Stimulated activated naive CD8-positive, alpha-beta T cell treated with anti-CD3 and anti-CD28 coated beads, Interleukin-15, Interleukin-2, amounts not matched to agents 100 ng/mL and 50 ng/mL, for 24 hours (primary cell): Measurements from ENCODE around the gene BPIFB1.

ENCODE experiments used
- H3K27ac Mint-ChIP-seq: one replicate; pipeline ENCODE4 v1.8.0; 2021; ENCODE audit warnings: mild to moderate bottlenecking, mixed read lengths
- H3K27me3 Mint-ChIP-seq: one replicate; pipeline ENCODE4 v1.8.0; 2021; ENCODE audit warnings: mixed read lengths
- H3K36me3 Mint-ChIP-seq: one replicate; pipeline ENCODE4 v1.8.0; 2021; ENCODE audit warnings: low read depth, mixed read lengths
- H3K4me1 Mint-ChIP-seq: one replicate; pipeline ENCODE4 v1.8.0; 2021; ENCODE audit warnings: low read depth, mixed read lengths
- H3K4me3 Mint-ChIP-seq: one replicate; pipeline ENCODE4 v1.8.0; 2021; ENCODE audit warnings: mild to moderate bottlenecking, mixed read lengths
- H3K9me3 Mint-ChIP-seq: one replicate; pipeline ENCODE4 v1.8.0; 2021; ENCODE audit warnings: mixed read lengths

The BPIFB1 gene, protein sequence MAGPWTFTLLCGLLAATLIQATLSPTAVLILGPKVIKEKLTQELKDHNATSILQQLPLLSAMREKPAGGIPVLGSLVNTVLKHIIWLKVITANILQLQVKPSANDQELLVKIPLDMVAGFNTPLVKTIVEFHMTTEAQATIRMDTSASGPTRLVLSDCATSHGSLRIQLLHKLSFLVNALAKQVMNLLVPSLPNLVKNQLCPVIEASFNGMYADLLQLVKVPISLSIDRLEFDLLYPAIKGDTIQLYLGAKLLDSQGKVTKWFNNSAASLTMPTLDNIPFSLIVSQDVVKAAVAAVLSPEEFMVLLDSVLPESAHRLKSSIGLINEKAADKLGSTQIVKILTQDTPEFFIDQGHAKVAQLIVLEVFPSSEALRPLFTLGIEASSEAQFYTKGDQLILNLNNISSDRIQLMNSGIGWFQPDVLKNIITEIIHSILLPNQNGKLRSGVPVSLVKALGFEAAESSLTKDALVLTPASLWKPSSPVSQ

GRCh38 chr20:33282991-33283555 lies at the start of gene BPIFB1:
BPIFB1 (plus strand) TSS chr20:33283214; CDS start chr20:33286074, 2,860 bp downstream.
- no peak within 1 kb of the TSS for H3K27ac Mint-ChIP-seq
- no peaks in the 10 kb centered on the region for H3K9me3 Mint-ChIP-seq
- H3K27me3 Mint-ChIP-seq, result no peaks in the 10 kb centered on the region
- no peak within 1 kb of the TSS for H3K4me3 Mint-ChIP-seq
- no peaks in the 10 kb centered on the region for H3K4me1 Mint-ChIP-seq
- H3K36me3 Mint-ChIP-seq, result no peaks in the 10 kb centered on the region

GRCh38 chr20:33234050-33234449 lies 49.0 kb upstream of the BPIFB1 start:
- no peaks in the 10 kb centered on the region for H3K36me3 Mint-ChIP-seq
- H3K4me3 Mint-ChIP-seq, result no peak overlapping the region
- peaks cover 16% of the 10 kb centered on the region for H3K27me3 Mint-ChIP-seq

GRCh38 chr20:33235696-33236095 lies 47.3 kb upstream of the BPIFB1 start, which contains the start of gene BPIFA1:
BPIFA1 (plus strand) TSS chr20:33235996; CDS start chr20:33237712, 1,716 bp downstream.
- no peak within 1 kb of the TSS for H3K4me3 Mint-ChIP-seq

More at GRCh38 chr20:33234050-33234449, 49.0 kb upstream of the BPIFB1 start:
- no peak overlapping the region for H3K27ac Mint-ChIP-seq
- no peaks in the 10 kb centered on the region for H3K9me3 Mint-ChIP-seq
- H3K4me1 Mint-ChIP-seq, result peaks cover 15% of the 10 kb centered on the region

DNA sequence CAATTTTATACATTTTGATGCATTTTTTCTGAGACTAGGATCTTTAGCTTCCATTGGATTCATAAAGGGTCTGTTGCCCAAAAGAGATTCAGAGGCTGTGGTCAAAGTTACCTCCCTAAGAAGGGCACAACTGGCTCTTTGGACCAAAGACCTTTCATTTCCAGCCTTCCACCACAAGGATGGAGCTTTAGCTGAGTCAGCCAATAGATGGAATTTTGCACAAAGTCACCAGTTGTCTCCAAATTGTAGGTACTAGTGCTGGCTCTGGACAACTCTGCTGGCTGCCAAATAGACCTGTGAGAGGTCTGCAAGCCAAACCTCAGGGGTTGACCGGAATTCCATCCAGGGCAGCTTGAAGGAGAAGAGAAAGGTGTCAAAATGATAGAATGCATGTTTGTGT lies 46.7 kb upstream of the BPIFB1 start:
- peaks cover 21% of the 10 kb centered on the region for H3K27me3 Mint-ChIP-seq

More at GRCh38 chr20:33235696-33236095, 47.3 kb upstream of the BPIFB1 start, which contains the start of gene BPIFA1:
- peaks cover 6% of the 10 kb centered on the region for H3K4me1 Mint-ChIP-seq
- H3K27me3 Mint-ChIP-seq, result peaks cover 21% of the 10 kb centered on the region
- H3K36me3 Mint-ChIP-seq, result no peaks in the 10 kb centered on the region
- no peaks in the 10 kb centered on the region for H3K9me3 Mint-ChIP-seq
- no peak within 1 kb of the TSS for H3K27ac Mint-ChIP-seq

DNA sequence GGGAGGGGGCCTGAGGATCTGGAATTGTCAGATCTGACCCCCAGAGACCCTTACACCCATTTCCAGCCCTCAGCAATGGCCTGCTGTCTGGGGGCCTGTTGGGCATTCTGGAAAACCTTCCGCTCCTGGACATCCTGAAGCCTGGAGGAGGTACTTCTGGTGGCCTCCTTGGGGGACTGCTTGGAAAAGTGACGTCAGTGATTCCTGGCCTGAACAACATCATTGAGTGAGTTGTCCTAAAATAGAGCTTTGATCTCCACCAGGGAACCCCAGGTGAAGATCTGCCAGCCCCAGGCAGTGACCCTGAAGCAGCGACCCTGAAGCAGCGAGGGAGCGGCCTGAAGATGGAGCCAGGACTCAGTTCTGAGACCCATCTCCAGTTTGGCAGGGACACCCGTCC lies 45.0 kb upstream of the BPIFB1 start:
- Mint-ChIP-seq H3K4me3 (no peak overlapping the region), H3K4me1 (no peaks in the 10 kb centered on the region), H3K36me3 (no peaks in the 10 kb centered on the region), H3K27ac (no peak overlapping the region), H3K27me3 (peaks cover 21% of the 10 kb centered on the region), H3K9me3 (no peaks in the 10 kb centered on the region)

More for the DNA sequence above, 46.7 kb upstream of the BPIFB1 start:
- no peaks in the 10 kb centered on the region for H3K9me3 Mint-ChIP-seq
- no peak overlapping the region for H3K27ac Mint-ChIP-seq
- no peak overlapping the region for H3K4me3 Mint-ChIP-seq
- H3K4me1 Mint-ChIP-seq, result peaks cover 6% of the 10 kb centered on the region
- no peaks in the 10 kb centered on the region for H3K36me3 Mint-ChIP-seq

- H3K27me3 Mint-ChIP-seq, result peaks cover 17% of the 10 kb centered on the region
- no peak overlapping the region for H3K27ac Mint-ChIP-seq
- H3K4me1 Mint-ChIP-seq, result no peaks in the 10 kb centered on the region
- H3K9me3 Mint-ChIP-seq, result no peaks in the 10 kb centered on the region
- H3K36me3 Mint-ChIP-seq, result no peaks in the 10 kb centered on the region
- H3K4me3 Mint-ChIP-seq, result no peak overlapping the region
Observed at GRCh38 chr20:33239418-33239817, 43.6 kb upstream of the BPIFB1 start.

DNA sequence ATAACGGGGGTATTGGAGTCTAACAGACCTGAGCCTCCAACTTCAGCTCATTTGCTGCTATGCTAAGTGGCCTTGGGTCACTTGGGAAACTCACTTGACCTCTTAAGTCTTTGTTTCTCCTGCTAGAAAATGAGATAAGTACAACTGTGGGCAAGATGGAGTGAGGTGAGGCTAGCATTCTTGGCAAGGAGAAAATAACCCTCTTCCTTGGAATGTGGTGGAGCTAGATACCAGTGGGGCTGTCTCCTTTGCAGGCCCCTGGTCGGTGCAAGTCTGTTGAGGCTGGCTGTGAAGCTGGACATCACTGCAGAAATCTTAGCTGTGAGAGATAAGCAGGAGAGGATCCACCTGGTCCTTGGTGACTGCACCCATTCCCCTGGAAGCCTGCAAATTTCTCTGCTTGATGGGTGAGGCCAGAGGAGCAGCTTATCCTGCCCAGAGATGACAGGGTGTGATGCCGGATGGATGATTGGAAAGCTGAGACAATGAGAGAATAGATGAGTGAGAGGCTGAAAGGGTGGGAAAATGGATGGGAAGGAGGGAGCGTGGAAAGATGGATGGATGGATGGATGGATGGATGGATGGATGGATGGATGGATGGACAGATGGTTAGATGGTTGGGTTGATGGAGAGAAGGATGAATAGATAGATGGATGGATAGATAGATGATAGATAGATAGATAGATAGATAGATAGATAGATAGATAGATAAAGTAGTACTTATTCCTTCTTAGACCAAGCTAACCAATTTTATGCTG lies 42.9 kb upstream of the BPIFB1 start:
- H3K9me3 Mint-ChIP-seq, result no peaks in the 10 kb centered on the region
- no peak overlapping the region for H3K4me3 Mint-ChIP-seq
- H3K27ac Mint-ChIP-seq, result no peak overlapping the region
- no peaks in the 10 kb centered on the region for H3K4me1 Mint-ChIP-seq
- no peaks in the 10 kb centered on the region for H3K36me3 Mint-ChIP-seq
- H3K27me3 Mint-ChIP-seq, result peaks cover 17% of the 10 kb centered on the region

DNA sequence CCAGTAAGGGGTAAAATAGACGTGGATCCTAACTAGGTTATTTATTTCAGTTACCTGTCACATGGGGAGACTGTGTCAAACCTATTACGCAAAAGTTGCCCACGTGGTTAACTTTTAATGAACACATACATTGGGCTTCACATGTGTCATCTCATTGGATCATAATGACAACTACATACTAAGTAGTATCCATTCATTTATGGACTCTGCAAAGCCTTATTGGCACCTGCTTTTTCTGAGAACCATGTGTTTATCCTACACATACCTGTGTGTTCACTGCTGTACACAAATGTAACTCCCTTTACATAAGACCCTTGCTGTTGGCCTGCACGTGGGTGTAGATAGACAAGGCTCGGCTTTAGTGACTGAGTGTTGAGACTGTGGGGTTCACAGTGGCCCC lies 42.1 kb upstream of the BPIFB1 start:
- Mint-ChIP-seq H3K36me3 (no peaks in the 10 kb centered on the region), H3K4me1 (no peaks in the 10 kb centered on the region), H3K27ac (no peak overlapping the region), H3K4me3 (no peak overlapping the region), H3K27me3 (peaks cover 17% of the 10 kb centered on the region), H3K9me3 (no peaks in the 10 kb centered on the region)

- H3K27ac Mint-ChIP-seq, result peak overlapping the region; percentile 8
- no peaks in the 10 kb centered on the region for H3K36me3 Mint-ChIP-seq
- H3K9me3 Mint-ChIP-seq, result no peaks in the 10 kb centered on the region
- H3K4me3 Mint-ChIP-seq, result no peak overlapping the region
- peaks cover 6% of the 10 kb centered on the region for H3K27me3 Mint-ChIP-seq
- no peaks in the 10 kb centered on the region for H3K4me1 Mint-ChIP-seq
Observed at GRCh38 chr20:33242319-33243100, 40.5 kb upstream of the BPIFB1 start.

GRCh38 chr20:33246077-33246476 lies 36.9 kb upstream of the BPIFB1 start:
- Mint-ChIP-seq H3K27ac (no peak overlapping the region), H3K27me3 (no peaks in the 10 kb centered on the region), H3K4me1 (no peaks in the 10 kb centered on the region), H3K36me3 (no peaks in the 10 kb centered on the region), H3K4me3 (no peak overlapping the region), H3K9me3 (no peaks in the 10 kb centered on the region)

DNA sequence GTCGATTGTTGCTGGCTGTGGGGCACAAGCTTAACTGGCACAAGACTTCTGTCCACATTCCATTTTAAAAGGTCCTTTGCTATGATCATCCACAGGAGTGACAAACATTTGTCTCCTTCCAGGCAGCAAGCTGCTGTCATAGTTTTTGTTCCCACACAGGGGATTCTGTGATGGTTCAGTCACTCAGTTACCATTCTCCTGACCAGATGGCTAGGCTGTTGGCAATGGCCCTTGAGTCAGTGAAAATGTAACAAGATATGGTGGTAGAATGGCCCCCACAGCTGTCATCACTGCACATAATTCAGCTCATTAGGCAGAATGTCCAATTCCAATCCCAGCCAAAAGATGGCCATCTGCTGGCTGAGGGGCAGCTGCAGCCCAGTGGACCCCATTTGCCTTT lies 33.6 kb upstream of the BPIFB1 start:
- Mint-ChIP-seq H3K27me3 (peaks cover 9% of the 10 kb centered on the region), H3K36me3 (no peaks in the 10 kb centered on the region), H3K27ac (no peak overlapping the region), H3K4me3 (no peak overlapping the region), H3K4me1 (no peaks in the 10 kb centered on the region), H3K9me3 (peaks cover 3% of the 10 kb centered on the region)

- Mint-ChIP-seq H3K4me3 (no peak overlapping the region), H3K4me1 (no peaks in the 10 kb centered on the region), H3K27ac (no peak overlapping the region), H3K9me3 (peaks cover 4% of the 10 kb centered on the region), H3K27me3 (peaks cover 17% of the 10 kb centered on the region), H3K36me3 (no peaks in the 10 kb centered on the region)
Observed at GRCh38 chr20:33250666-33251065, 32.3 kb upstream of the BPIFB1 start.

DNA sequence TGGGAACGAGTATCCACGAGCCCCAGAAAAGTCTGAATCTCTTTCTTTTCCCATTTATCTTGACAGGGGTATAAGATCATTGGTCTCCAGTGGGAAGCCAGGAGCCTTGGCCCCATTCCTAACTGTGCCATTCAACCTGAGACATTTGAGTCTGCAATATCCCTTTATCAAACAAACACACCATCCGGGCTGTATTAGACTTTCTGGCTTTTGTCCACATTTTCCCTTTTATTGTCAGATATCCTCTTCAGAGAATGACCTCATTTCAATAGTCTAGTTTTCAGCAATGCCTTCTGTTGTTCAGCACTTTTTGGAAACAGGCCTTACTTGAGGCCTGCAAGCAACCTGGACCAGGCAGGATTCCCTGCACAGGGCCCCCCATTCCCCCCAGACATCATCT lies 31.5 kb upstream of the BPIFB1 start:
- Mint-ChIP-seq H3K4me3 (no peak overlapping the region), H3K27ac (no peak overlapping the region), H3K9me3 (peaks cover 4% of the 10 kb centered on the region), H3K27me3 (peaks cover 17% of the 10 kb centered on the region), H3K4me1 (no peaks in the 10 kb centered on the region), H3K36me3 (no peaks in the 10 kb centered on the region)

GRCh38 chr20:33252460-33252859 lies 30.6 kb upstream of the BPIFB1 start:
- Mint-ChIP-seq H3K36me3 (no peaks in the 10 kb centered on the region), H3K4me1 (no peaks in the 10 kb centered on the region), H3K4me3 (no peak overlapping the region), H3K27me3 (peaks cover 17% of the 10 kb centered on the region), H3K27ac (no peak overlapping the region), H3K9me3 (peaks cover 4% of the 10 kb centered on the region)
